Endothelial cell of umbilical vein (primary cell): Measurements from ENCODE around the gene HNRNPH3.

ENCODE experiments used
- TF ChIP-seq, protein P1 (sequence below), 2 donors: IDR thresholded peaks; 1 replicate in 1 of 2; 2 replicates in 1 of 2; pipeline ENCODE4 v1.5.1; 2011; ENCODE audit warnings: low read length in 2 of 2, mild to moderate bottlenecking in 2 of 2, moderate library complexity in 2 of 2, control low read depth in 1 of 2, inconsistent platforms in 1 of 2, low read depth in 1 of 2; ENCODE audit not compliant: insufficient read depth in 1 of 2; ENCODE audit errors: extremely low read depth in 1 of 2
- TF ChIP-seq, protein P2 (sequence below): IDR thresholded peaks from 2 replicates; pipeline ENCODE4 v1.6.1; 2011; ENCODE audit not compliant: insufficient read depth, insufficient read length

DNA sequence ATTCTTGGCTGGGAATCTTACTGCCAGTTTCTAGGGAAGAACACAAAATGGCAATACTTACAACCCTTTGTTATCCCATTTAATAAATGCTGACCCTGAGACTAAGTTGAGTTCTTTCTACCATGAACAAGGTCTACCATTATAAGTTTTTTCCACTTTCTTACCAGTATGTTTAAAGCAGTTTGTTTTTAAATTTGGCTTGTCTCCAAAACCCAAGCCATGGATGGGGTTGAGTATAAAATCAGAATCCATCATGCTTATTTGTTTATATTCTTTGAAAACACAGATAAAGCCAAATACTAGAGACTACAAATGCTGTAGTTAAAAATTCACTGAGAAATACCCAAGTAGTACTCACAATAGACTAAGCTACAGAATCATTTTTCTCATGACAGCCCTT lies 41.1 kb upstream of the HNRNPH3 start:
- TF ChIP-seq, protein P1, sequence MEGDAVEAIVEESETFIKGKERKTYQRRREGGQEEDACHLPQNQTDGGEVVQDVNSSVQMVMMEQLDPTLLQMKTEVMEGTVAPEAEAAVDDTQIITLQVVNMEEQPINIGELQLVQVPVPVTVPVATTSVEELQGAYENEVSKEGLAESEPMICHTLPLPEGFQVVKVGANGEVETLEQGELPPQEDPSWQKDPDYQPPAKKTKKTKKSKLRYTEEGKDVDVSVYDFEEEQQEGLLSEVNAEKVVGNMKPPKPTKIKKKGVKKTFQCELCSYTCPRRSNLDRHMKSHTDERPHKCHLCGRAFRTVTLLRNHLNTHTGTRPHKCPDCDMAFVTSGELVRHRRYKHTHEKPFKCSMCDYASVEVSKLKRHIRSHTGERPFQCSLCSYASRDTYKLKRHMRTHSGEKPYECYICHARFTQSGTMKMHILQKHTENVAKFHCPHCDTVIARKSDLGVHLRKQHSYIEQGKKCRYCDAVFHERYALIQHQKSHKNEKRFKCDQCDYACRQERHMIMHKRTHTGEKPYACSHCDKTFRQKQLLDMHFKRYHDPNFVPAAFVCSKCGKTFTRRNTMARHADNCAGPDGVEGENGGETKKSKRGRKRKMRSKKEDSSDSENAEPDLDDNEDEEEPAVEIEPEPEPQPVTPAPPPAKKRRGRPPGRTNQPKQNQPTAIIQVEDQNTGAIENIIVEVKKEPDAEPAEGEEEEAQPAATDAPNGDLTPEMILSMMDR (IDR thresholded peaks at IDR 0.05; ENCODE audit: extremely low read depth in 1 of 2, insufficient read depth in 1 of 2, low read depth in 1 of 2, low read length in 2 of 2) = no peak
- TF ChIP-seq, protein P2, sequence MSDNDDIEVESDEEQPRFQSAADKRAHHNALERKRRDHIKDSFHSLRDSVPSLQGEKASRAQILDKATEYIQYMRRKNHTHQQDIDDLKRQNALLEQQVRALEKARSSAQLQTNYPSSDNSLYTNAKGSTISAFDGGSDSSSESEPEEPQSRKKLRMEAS = no peak
